ENCODE measurements around the gene FAIM2.
A peak's percentile ranks its signal among the peaks of the same experiment; 100 is the strongest.

The FAIM2 gene

DNA sequence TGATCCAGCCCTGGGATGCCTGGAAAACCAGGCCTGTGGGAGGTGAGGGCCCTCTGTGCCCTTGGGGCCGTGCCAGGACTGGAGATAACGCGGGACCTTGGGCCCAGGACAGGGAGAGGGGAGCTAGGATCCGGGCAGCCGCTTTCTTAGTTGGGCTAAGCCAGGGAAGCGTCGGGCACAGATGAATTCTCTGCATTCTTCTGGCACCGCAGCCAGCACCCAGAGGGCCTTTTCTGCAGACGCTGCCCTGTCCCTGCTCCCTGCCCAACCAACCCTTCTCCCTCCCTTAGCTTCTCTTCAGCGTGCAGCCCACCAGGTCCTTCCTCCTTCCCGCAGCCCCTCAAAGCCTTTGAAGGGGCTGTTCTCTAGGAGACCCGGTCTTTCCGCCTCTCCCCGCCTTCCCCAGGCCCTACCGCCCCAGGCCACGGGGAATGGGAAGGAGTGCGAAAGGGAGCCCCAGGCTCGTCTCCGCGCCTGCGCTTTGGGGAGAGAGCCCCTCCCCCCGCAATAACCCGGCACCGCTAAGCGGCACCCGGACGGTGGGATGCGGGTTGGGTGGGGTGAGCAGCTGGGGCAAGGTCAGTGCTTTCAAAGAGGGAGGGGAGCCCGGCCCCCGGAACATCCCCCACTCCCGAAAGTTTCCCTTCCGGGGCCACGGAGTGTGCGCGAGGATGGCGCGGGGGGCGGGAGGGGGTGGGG is 76.2 kb downstream of the FAIM2 start:
- H3K27ac ChIP-seq (ENCODE audit: extremely low read depth, low read depth, low read length) = peak overlapping the region; percentile 64
- peaks cover under 1 to 24% of the 10 kb centered on the region in 2 experiments; a peak in 1 of 3 replicates for H3K36me3 ChIP-seq (ENCODE audit: control insufficient read depth in 2 of 2, insufficient read depth in 1 of 2, low read length in 2 of 2)
- ChIA-PET POLR2A (interaction anchor here (0.6 to 2.6 kb wide), 24 partner anchors 8 to 530 kb away, joined by 3 to 38 read pairs (median 4); partner anchors contain the start of genes BCDIN3D, CERS5, SMARCD1 and TMBIM6), CTCF (interaction anchor here (0.6 to 2.8 kb wide), 7 partner anchors 12 to 472 kb away, joined by 3 to 21 read pairs (median 3); partner anchors contain the start of gene TMBIM6)
- peak overlapping the region; percentile 77 for H3K4me3 ChIP-seq (ENCODE audit: low read depth, low read length)
- H3K4me1 ChIP-seq (ENCODE audit: control insufficient read depth, insufficient read depth, low read length) = peaks cover 24% of the 10 kb centered on the region
- H3K9me3 ChIP-seq (ENCODE audit: control insufficient read depth, insufficient read depth, low read depth, low read length) = no peaks in the 10 kb centered on the region
- TF ChIP-seq ZNF449 (tag by site-specific recombination; IDR thresholded peaks at IDR 0.05) (peak; percentile 72), GLIS2 (tag by site-specific recombination; IDR thresholded peaks at IDR 0.05) (peak; percentile 22; the same call in 1 of the 2 replicates), MZF1 (tag by site-specific recombination; IDR thresholded peaks at IDR 0.05; ENCODE audit: borderline replicate concordance) (no peak), ZNF335 (tag by site-specific recombination; conservative IDR thresholded peaks at IDR 0.05) (peak; percentile 86), KLF8 (tag by site-specific recombination; IDR thresholded peaks at IDR 0.05) (0 out of 2 replicates have a peak, but pooled peaks have one; percentile 15), IKZF3 (tag by site-specific recombination; IDR thresholded peaks at IDR 0.05) (peak; percentile 81), SP3 (tag by site-specific recombination; IDR thresholded peaks at IDR 0.05) (no peak), ZNF114 (tag by site-specific recombination; IDR thresholded peaks at IDR 0.05) (no peak), PRDM10 (tag by site-specific recombination; IDR thresholded peaks at IDR 0.05) (0 out of 2 replicates have a peak, but pooled peaks have one; percentile 9), ZNF600 (tag by site-specific recombination; IDR thresholded peaks at IDR 0.05) (peak; percentile 58), ZNF518A (tag by site-specific recombination; conservative IDR thresholded peaks at IDR 0.05; ENCODE audit: low read depth) (0 out of 2 replicates have a peak, but pooled peaks have one; percentile 46), ZFP3 (tag by site-specific recombination; IDR thresholded peaks at IDR 0.05; ENCODE audit: low read depth) (no peak), SP2 (tag by site-specific recombination; IDR thresholded peaks at IDR 0.05) (peak; percentile 71), GLIS1 (tag by site-specific recombination; IDR thresholded peaks at IDR 0.05) (peak; percentile 31; the same call in 1 of the 2 replicates), SP7 (tag by site-specific recombination; IDR thresholded peaks at IDR 0.05) (peak; percentile 10; the same call in 1 of the 2 replicates), ZNF501 (tag by site-specific recombination; IDR thresholded peaks at IDR 0.05) (no peak), KLF7 (tag by site-specific recombination; IDR thresholded peaks at IDR 0.05; ENCODE audit: borderline replicate concordance) (0 out of 2 replicates have a peak, but pooled peaks have one; percentile 43), ZBTB8A (tag by site-specific recombination; IDR thresholded peaks at IDR 0.05) (0 out of 2 replicates have a peak, but pooled peaks have one; percentile 26)
- TF ChIP-seq, protein P1, sequence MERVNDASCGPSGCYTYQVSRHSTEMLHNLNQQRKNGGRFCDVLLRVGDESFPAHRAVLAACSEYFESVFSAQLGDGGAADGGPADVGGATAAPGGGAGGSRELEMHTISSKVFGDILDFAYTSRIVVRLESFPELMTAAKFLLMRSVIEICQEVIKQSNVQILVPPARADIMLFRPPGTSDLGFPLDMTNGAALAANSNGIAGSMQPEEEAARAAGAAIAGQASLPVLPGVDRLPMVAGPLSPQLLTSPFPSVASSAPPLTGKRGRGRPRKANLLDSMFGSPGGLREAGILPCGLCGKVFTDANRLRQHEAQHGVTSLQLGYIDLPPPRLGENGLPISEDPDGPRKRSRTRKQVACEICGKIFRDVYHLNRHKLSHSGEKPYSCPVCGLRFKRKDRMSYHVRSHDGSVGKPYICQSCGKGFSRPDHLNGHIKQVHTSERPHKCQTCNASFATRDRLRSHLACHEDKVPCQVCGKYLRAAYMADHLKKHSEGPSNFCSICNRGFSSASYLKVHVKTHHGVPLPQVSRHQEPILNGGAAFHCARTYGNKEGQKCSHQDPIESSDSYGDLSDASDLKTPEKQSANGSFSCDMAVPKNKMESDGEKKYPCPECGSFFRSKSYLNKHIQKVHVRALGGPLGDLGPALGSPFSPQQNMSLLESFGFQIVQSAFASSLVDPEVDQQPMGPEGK (tag by site-specific recombination; IDR thresholded peaks at IDR 0.05) = peak; percentile 16
- TF ChIP-seq, protein P2, sequence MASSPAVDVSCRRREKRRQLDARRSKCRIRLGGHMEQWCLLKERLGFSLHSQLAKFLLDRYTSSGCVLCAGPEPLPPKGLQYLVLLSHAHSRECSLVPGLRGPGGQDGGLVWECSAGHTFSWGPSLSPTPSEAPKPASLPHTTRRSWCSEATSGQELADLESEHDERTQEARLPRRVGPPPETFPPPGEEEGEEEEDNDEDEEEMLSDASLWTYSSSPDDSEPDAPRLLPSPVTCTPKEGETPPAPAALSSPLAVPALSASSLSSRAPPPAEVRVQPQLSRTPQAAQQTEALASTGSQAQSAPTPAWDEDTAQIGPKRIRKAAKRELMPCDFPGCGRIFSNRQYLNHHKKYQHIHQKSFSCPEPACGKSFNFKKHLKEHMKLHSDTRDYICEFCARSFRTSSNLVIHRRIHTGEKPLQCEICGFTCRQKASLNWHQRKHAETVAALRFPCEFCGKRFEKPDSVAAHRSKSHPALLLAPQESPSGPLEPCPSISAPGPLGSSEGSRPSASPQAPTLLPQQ (tag by site-specific recombination; IDR thresholded peaks at IDR 0.05) = 0 out of 2 replicates have a peak, but pooled peaks have one; percentile 23

All from HEK293 (cell line).